Measurements from ENCODE around the gene GNAZ.

The GNAZ gene

GRCh38 chr22:23159291-23159630 lies 88.9 kb downstream of the GNAZ start:
- DNase-seq = no peak

GRCh38 chr22:23161029-23161428 lies 90.7 kb downstream of the GNAZ start:
- no peak for DNase-seq

- no peak for DNase-seq
Observed at GRCh38 chr22:23161574-23161973, 91.3 kb downstream of the GNAZ start.

GRCh38 chr22:23163665-23164064 lies 93.3 kb downstream of the GNAZ start:
- no peak for DNase-seq

GRCh38 chr22:23164091-23164490 lies 93.8 kb downstream of the GNAZ start:
- DNase-seq = no peak

- DNase-seq = no peak
Observed at GRCh38 chr22:23166042-23166831, 95.9 kb downstream of the GNAZ start.

- no peak for DNase-seq
Observed at GRCh38 chr22:23166841-23167616, 96.7 kb downstream of the GNAZ start.

GRCh38 chr22:23168391-23169042 lies 98.2 kb downstream of the GNAZ start:
- DNase-seq = no peak

- DNase-seq = no peak
Observed at GRCh38 chr22:23169043-23169406, 98.7 kb downstream of the GNAZ start.

All from activated CD4-positive, CD25-positive, alpha-beta regulatory T cell treated with anti-CD3 and anti-CD28 coated beads, Interleukin-2, amount 50 U/mL, for 72 hours (primary cell).